GM21423 (cell line): ENCODE data around the gene ARHGEF33.

Source experiments
- ATAC-seq: cut with Tn5 transposase; IDR thresholded peaks from one replicate; pipeline ENCODE4 v1.9.1; 2021; ENCODE audit warnings: mild to moderate bottlenecking, moderate library complexity; ENCODE audit not compliant: unreplicated experiment

ARHGEF33 gene

DNA sequence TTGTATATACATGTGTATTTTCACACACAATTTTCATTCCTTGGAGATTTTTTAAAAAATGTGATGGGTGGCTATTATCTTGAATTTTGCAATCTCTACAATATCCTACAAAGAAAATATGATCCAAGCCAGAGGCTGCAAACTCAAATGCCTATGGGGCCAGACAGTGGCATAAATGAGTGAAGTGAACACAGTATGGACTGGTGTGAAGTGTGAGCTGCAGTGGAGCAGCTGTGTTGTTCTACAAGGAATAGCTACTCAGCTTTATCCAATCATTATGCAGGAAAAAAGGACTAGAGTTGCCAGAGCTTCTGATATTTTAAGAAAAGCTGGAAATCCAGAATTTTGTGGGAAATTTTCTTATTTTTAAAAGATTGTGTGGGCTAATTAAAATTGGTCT, 62.1 kb downstream of the ARHGEF33 start:
- ATAC-seq = no peak

DNA sequence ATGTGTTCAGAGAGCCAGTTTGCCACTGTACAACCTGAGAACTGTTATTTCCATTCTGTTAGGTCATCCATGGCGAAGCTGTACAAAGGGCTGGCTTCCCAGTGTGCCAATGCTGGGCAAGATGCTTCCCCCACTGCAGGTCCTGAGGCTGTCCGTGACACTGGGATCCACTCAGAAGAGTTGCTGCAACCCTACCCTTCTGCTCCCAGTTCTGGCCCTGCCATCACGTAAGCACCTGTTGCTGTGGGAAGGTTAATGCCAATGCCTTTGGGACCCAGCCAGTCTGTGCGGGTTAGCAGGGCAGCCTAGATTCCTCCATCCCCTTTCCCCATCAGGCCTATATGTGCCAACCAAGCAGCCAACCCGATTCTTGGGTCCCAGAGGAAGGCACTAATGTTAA, 68.3 kb downstream of the ARHGEF33 start:
- no peak for ATAC-seq

DNA sequence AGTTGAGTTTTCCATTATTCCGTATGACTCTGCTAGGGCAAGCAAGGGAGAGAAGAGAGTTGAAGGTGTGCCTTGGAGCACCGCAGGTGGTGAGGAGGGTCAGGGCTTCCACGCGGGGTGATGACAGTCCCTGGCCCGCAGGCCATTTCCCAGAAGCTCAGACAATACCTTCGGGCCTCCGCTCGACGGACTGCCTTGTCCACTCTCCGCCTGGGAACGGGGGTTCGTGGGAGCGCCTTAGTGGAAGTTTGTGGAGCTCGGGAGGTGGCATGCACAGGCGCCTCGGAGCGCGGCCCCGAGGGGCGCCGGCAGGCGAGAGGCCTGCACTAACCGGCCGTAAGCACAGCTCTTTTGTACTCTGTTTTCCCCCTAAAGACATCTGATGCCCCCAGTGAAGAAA, 69.8 kb downstream of the ARHGEF33 start:
- ATAC-seq = no peak

DNA sequence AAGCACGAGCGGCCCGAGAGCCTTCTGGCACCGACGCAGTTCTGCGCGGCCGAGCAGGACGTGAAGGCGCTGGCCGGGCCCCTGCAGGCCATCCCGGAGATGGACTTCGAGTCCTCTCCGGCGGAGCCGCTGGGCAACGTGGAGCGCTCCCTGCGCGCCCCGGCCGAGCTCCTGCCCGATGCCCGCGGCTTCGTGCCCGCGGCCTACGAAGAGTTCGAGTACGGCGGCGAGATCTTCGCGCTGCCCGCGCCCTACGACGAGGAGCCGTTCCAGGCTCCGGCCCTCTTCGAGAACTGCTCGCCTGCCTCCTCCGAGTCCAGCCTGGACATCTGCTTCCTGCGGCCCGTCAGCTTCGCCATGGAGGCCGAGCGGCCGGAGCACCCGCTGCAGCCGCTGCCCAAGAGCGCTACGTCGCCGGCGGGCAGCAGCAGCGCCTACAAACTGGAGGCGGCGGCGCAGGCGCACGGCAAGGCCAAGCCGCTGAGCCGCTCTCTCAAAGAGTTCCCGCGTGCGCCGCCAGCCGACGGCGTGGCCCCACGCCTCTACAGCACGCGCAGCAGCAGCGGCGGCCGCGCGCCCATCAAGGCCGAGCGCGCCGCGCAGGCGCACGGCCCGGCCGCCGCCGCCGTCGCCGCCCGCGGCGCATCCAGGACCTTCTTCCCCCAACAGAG, 70.4 kb downstream of the ARHGEF33 start:
- ATAC-seq = no peak

DNA sequence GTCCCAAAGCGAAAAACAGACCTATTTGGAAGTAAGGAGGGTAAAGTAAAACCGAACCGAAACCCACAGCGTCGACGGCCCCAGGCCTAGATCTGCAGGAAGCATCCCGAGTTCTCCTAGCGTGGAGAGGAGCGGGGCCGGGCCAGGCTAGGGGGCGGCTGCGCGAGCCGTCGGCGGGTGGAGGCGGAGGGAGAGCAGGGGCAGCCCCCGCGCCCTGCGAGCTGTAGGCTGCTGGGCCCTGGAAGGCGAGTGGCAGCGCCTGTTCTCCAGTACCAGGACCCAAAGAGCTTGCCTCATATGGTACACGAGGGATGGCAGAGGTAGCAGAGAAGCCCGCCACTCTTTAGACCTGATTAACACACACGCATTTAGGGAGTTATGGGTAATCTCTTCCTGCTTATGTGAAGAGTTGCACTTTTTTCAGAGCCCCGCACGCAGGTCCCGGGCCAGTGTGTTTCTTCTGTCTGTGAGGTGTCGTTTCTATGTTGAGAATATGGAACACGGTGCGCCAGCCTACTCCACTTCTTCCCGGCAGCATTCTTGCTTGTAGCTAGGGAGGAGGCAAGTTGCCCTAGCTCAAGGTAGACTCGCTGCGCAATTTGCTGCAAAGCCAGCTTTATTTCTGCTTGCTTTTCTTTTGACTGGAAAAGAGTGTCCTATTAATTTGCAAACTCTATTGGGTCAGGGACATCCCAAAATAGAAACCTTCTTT, 71.1 kb downstream of the ARHGEF33 start:
- no peak for ATAC-seq

DNA sequence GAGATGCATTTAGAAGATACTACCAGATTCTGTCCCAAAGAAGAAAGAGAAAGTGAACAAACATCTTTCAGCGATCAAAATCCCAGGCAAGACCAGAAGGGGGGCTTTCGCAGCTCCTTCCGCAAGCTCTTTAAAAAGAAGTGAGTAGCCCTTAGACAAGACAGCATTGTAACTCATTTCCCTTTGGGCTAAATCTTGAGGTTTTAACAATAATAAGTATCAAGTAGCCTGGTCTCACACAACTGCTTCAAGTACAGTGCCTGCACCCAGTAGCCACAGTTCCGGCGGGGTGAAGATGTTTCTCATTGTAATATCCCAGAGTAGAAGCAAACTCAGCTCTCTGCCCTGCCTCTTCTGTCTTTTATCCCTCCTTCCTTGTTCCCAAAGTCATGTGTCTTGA, 76.3 kb downstream of the ARHGEF33 start:
- ATAC-seq = no peak

DNA sequence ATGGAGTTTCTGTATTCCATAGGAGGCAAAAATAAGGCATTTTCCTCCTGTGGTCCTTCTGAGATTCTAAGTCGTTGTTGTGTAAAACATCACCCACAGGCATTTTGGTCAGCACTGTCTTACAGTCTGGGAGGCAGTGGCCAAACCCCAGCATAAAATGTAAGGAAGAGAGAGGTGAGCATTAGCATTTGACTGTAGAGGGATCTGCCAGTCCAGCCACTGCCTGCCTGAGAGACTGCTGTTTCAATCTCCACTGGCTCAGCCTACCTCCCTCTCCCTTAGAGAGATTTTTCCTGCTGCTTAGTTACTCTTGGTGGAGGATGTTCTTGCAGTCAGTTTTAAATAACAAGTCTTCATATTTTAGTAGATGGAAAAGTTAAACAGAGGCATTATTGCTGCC, 77.0 kb downstream of the ARHGEF33 start:
- no peak for ATAC-seq

DNA sequence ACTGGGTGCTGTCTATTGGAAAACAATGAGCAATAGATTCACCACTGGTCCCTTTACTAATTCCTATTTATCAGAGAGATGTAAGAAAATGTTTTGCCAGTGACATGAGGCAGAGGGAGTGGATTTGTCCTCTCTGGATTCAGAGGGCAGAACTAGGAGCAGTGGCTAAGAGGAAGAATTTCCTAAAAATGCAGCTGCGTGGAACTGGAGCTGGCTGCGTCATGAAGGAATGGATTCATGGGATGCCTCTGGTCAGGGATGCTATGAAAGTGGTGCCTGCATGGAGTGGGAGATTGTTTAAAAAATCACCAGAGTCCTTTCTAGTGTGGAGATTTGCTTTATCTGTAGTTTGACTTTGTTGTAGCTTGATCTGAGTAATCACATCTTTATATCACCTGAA, 78.3 kb downstream of the ARHGEF33 start:
- ATAC-seq = no peak

DNA sequence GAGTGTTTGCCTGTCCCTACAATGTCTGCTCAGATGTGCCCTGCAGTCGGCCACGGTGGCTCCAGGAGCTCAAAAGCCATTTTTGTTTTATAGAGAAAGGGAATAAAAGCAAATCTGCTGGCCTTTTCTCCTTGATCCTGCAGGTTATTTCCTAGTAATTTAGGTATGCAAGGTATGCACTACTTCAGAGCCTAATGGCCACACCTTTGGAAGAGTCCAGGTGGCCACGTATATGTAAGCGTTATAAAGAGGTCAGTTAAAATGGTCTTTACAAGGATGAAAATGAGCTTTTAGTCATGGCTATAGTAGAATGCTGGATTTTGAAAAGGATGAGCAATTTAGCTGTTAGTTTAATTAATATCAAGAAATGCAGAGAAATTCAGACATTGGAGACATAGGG, 81.7 kb downstream of the ARHGEF33 start:
- ATAC-seq = no peak

DNA sequence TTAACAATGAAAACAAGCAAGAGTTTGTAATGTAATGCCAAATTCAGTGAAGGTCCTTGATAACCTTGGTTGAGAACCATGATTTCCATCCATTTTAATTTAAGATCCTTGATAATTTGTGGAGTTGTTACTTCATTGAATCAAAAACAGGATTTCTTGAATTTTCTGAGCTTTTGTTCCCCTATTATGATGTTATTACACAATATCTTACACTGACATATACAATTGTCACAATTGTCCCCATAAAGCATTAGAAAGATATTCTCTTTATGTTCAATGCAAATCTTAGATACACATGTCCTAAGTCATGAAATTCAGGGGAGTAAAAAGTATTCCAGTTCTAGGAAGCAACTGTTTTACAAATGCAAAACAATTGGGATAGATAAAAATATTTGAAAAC, 83.6 kb downstream of the ARHGEF33 start:
- ATAC-seq = no peak

DNA sequence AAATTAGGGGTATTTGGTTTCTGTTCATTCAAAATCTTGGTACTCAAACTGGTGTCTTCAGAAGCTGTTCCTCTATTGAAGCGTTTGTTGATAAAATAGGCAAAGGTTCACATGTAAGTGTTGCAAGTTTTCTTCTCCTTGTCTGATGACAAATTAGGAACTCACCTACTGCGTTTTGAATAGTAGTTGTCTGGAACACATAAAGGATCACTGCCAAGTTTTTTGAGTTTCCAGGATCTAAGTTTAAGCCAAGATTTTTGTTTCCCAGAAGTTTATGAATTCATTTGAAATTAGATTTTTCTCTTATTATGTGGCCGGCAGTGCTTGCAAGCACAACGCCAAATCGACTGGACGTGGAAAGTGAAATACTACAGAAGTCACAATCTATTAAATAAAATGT, 85.4 kb downstream of the ARHGEF33 start:
- no peak for ATAC-seq

DNA sequence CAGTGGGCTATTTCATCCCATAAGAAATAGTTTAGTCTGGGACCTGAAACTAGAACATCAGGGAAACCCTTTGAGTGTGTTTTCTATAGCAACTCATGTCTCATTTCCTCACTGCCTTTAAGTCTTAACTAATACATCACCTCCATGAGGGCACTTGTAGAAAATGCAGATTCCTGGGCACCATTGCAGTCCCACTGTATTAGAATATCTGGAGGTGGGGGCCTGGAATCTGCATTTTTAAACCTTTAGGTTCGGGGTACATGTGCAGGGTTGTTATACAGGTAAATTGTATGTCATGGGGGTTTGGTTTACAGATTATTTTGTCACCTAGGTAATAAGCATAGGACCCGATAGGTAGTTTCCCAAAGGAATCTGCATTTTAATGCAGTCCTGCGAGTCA, 87.4 kb downstream of the ARHGEF33 start:
- no peak for ATAC-seq

DNA sequence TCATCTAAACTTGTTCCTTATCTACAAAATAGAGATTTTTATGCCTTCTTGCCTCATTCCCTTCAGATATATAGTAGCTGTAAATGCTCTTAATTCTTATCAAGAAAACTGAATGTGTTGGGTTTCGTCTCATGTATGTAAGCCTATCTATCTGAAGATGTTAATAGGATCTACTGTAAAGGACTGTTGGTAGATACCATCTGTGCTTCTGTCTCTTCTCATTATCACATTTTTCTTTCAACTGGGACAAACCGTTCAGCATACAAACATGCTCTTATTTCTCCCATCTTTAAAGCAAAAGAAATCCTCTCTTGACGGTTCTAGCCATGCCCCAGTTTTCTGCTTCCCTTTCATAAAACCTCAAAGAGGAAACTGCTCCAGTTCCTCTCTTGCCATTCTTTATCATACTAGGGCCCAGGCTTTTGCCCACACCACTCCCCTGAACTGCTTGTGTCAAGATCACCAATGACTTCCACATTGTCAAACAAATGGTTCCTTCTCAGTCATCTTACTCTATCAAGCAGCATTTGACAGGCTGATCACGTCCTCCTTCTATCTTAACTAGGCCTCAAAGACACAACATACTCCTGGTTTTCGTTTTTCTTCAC, 88.7 kb downstream of the ARHGEF33 start:
- no peak for ATAC-seq

DNA sequence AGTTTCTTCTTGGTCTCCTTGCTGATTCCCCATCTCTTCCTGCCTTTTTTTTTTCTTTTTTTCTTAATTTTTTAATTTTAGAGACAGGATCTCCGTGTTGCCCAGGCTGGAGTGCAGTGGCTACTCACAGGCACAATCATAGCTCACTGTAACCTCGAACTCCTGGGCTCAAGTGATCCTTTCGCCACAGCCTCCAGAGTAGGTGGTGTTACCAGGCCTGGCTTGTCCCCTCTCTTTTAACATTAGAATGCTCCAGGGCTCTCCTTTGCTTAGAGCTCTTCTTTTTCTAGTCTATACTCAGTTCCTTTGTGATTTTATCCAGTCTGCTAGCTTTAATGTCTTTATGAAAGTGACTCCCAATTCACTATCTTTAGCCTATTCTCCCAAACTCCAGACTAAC, 89.2 kb downstream of the ARHGEF33 start:
- ATAC-seq = no peak

DNA sequence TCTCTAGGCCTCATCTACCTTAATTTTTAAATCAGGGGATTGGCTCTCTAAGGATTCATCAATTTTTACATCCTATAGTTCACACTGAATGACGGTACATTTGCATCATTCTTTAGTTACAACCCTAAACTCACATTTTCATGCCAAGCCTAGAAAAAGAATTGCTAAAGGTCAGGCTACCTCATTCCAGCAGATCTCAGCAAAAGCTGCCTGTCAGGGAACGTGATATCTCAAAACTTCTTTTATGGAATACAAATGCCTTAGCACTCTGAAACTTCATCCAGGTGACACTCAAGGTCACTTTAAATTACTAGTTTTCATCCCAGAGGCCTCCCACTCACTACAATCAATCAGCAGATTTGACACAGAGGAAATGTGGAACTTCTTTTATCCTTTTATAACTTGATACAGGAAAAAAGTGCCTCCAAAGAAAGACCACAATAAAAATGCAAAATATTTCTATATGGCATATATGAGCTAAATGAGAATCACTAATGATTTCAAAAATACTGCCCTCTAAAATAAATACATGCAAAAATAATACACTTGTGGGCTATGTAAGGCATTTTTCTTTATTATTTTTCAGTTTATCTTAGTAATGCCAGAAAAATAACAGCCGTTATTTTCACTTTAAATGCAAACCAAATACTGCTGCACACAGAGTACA, 91.5 kb downstream of the ARHGEF33 start:
- ATAC-seq = no peak

DNA sequence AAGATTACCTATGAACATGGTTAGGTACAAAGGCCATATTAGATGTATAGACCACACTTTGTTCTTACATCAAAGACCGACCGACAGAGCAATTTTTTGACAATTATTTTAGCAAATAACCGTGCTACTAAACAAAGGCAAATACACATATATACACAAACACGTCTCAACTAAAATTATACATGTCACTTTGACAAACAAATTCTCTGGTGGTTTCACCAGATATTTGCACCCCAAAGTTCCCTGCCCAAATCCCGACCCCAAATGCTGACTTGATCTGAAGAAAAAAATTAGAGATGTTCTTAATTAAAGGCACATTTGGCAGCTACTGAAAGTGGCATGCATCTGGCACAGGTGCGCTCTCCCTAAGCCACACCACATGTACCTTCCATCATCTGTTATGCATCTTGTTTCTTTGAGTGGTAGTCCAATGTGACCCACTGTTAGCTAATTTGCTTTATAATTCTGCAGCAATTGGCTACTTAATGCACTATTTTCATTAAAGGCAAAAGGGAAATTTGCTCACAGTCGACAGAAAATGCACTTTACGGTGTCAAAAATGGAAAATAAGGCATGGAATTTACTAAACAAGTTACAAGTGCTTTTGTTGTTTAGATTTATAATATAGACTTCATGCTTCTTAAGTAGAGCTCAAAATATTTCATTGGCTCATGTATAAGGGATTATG, 92.1 kb downstream of the ARHGEF33 start:
- ATAC-seq = no peak

DNA sequence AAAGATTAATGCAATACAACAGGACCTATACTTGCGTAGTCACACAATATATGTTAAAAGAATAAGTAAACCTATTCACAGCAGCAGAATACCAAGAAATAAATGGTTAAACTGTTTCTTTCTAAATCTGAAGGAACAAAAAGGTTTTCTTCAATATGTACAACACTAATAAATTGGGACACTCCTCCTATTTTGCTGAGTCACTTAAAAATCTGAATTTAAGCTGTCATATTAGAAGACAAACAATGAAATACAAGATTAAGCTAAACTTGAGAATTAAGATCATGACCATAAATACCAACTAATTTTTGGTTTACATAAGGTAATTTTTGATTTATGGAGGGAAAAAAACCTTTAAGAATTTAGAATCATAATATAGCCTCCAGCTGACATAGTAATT, 92.8 kb downstream of the ARHGEF33 start:
- ATAC-seq = no peak

DNA sequence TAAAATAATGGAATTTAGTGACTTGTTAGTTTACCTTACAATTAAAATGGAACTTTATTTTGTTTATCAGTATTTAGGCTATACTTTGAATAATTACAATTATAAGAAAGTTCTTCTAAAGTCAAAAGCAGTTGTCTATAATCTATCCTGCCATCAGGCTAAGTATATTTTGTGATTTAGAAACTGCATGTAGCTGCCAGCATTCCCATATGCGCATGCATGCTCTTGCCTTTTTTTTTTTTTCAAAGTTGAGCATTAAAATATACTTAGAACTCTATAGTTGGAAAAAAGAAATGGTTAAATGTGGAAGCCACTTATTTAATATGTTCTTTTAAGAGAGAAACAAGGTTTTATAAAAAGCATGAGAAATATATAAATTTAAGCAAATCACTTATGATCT, 99.0 kb downstream of the ARHGEF33 start:
- no peak for ATAC-seq

DNA sequence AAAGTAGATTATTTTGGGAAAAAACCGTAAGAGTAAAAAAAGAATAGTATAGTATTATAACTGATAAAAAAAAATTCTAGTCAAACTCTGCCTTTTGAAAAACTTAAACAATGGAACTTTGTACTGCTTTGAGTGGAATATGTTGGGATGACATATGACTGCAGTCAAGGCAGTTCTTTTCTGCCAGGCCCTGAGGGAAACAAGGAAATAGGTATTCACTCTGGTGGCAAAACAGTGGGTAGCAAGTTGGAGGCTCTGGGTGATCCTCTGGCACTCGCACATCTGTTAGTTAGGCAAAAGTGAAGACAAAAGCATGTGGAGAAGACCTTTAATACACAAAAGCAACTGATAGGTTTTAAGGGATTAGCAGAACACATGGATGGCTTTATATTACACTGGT, 102.2 kb downstream of the ARHGEF33 start:
- no peak for ATAC-seq

DNA sequence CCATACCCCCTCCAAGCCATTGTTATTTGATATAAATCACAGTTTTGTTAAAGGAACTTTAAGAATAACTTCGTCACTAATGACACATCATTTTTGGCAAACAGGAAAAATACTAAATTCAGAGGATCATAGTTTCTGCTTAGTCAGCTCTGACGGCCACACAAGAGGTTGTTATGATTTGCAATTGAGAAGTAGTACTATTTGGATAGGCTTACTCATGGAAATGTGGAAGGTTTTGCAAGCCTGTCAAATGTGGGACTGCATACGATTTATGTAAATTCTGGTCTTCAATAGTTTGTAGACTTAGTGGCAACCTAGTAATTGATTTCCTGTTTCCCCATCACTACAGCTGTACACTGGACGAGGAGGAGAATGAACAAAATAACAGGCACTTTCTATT, 108.1 kb downstream of the ARHGEF33 start:
- no peak for ATAC-seq

DNA sequence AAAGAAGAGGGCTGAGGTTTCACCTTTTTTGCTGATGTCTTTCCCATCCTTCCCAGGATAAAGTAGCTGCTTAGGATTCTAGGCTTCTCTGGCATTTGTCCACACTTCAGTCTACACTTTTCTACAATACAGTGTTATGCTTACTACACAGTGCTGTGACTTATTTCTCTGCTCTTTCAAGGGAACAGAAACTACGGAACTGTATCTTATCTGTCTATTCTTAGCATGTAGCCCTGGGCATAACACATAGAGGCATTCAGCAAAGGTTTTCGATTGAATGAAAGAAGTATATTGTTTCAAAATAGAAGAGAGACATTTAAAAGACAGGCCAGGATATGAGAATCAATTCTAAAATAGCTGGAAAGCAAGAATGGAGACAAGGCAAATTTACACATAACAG, 110.9 kb downstream of the ARHGEF33 start:
- ATAC-seq = no peak
